DOHH2 (cell line): ENCODE results near the gene FAM89B.
A peak's percentile ranks its signal among the peaks of the same experiment; 100 is the strongest.

Source experiments
- H3F3A ChIP-seq: fragments of 200-600 bp; sonication (generic), shearing (Covaris generic); 2 replicates; pipeline ENCODE4 v1.6.0; 2016; ENCODE audit warnings: antibody characterized with exemption, mild to moderate bottlenecking; ENCODE audit not compliant: control insufficient read depth, insufficient read depth
- H3K27ac ChIP-seq: fragments of 200-600 bp; sonication (generic); 2 replicates; pipeline ENCODE4 v1.5.1; 2014; ENCODE audit warnings: low read depth, mild to moderate bottlenecking, low read length, moderate library complexity
- H3K27me3 ChIP-seq: fragments of 200-600 bp; sonication (generic); 2 replicates; pipeline ENCODE4 v1.6.1; 2014; ENCODE audit warnings: mild to moderate bottlenecking, low read length, mixed read lengths; ENCODE audit not compliant: control insufficient read depth
- H3K36me3 ChIP-seq: fragments of 200-600 bp; sonication (generic); 2 replicates; pipeline ENCODE4 v1.6.1; 2014; ENCODE audit warnings: mild to moderate bottlenecking, low read length, moderate library complexity, mixed read lengths; ENCODE audit not compliant: control insufficient read depth
- H3K4me1 ChIP-seq: fragments of 200-600 bp; sonication (generic); 2 replicates; pipeline ENCODE4 v1.6.1; 2014; ENCODE audit warnings: mild to moderate bottlenecking, low read length, mixed read lengths; ENCODE audit not compliant: control insufficient read depth
- H3K4me2 ChIP-seq: fragments of 200-600 bp; sonication (generic); 2 replicates; pipeline ENCODE4 v1.6.0; 2014; ENCODE audit warnings: mild to moderate bottlenecking, low read length, moderate library complexity
- H3K4me3 ChIP-seq: fragments of 200-600 bp; sonication (generic); 2 replicates; pipeline ENCODE4 v1.5.1; 2014; ENCODE audit warnings: mild to moderate bottlenecking, low read length, mixed read lengths
- H3K79me2 ChIP-seq: fragments of 200-600 bp; sonication (generic); 2 replicates; pipeline ENCODE4 v1.6.1; 2014; ENCODE audit warnings: mild to moderate bottlenecking, low read length, mixed read lengths; ENCODE audit not compliant: control insufficient read depth
- H3K9me2 ChIP-seq: fragments of 200-600 bp; sonication (generic); replicated peaks from 2 replicates; pipeline ENCODE4 v1.6.1; 2014; ENCODE audit warnings: mild to moderate bottlenecking, low read length, mixed read lengths; ENCODE audit not compliant: control insufficient read depth
- H3K9me3 ChIP-seq: fragments of 200-600 bp; sonication (generic); 2 replicates; pipeline ENCODE4 v1.6.1; 2014; ENCODE audit warnings: antibody characterized with exemption, low read length, mixed read lengths; ENCODE audit not compliant: control insufficient read depth, insufficient read depth
- H4K20me1 ChIP-seq: fragments of 200-600 bp; sonication (generic); 2 replicates; pipeline ENCODE4 v1.6.0; 2014; ENCODE audit warnings: low read depth, mild to moderate bottlenecking, antibody characterized with exemption, low read length, moderate library complexity; ENCODE audit not compliant: control insufficient read depth, insufficient read depth
- CTCF ChIP-seq: fragments of 200-600 bp; sonication (generic); IDR thresholded peaks from one replicate; pipeline ENCODE4 v1.5.1; 2014; ENCODE audit warnings: antibody characterized with exemption, mild to moderate bottlenecking, low read depth, low read length; ENCODE audit not compliant: poor library complexity, severe bottlenecking
- EZH2phosphoT487 ChIP-seq: fragments of 200-600 bp; sonication (generic); IDR thresholded peaks from 2 replicates; pipeline ENCODE4 v1.6.1; 2017; ENCODE audit warnings: borderline replicate concordance, mild to moderate bottlenecking, antibody characterized with exemption, low read length, moderate library complexity, mixed read lengths

The FAM89B gene

GRCh38 chr11:65571940-65572339 is 398 bp upstream of the FAM89B start:
- H3K4me3 ChIP-seq = peak overlapping the region; percentile 98
- H3K9me3 ChIP-seq = no peaks in the 10 kb centered on the region
- no peaks in the 10 kb centered on the region for H3K9me2 ChIP-seq
- peak overlapping the region; percentile 87 for H3K4me2 ChIP-seq
- H3K4me1 ChIP-seq = peaks cover 61% of the 10 kb centered on the region
- peak overlapping the region; percentile 31 for H3K27ac ChIP-seq
- H3F3A ChIP-seq = peaks cover 27% of the 10 kb centered on the region
- peaks cover 66% of the 10 kb centered on the region for H3K79me2 ChIP-seq
- H3K27me3 ChIP-seq = no peaks in the 10 kb centered on the region
- H3K36me3 ChIP-seq = peaks cover 26% of the 10 kb centered on the region
- TF ChIP-seq CTCF (peak; percentile 40), EZH2phosphoT487 (no peak)
- H4K20me1 ChIP-seq = 0 out of 2 replicates have a peak, but pooled peaks cover 2% of the 10 kb centered on the region

GRCh38 chr11:65573391-65574079 is 1.2 kb downstream of the FAM89B start:
- Histone ChIP-seq H3K4me3 (peak overlapping the region; percentile 98), H3K4me2 (peak overlapping the region; percentile 87), H3K9me2 (no peaks in the 10 kb centered on the region), H3K9me3 (no peaks in the 10 kb centered on the region), H3K79me2 (peaks cover 54% of the 10 kb centered on the region), H3K36me3 (peaks cover 20% of the 10 kb centered on the region), H3K27ac (peak overlapping the region; percentile 90), H4K20me1 (0 out of 2 replicates have a peak, but pooled peaks cover 2% of the 10 kb centered on the region), H3K27me3 (no peaks in the 10 kb centered on the region), H3K4me1 (peaks cover 62% of the 10 kb centered on the region), H3F3A (peaks cover 25% of the 10 kb centered on the region)
- no peak for TF ChIP-seq EZH2phosphoT487
- no peak for TF ChIP-seq CTCF

- H3F3A ChIP-seq = peaks cover 25% of the 10 kb centered on the region
- H4K20me1 ChIP-seq = 0 out of 2 replicates have a peak, but pooled peaks cover 2% of the 10 kb centered on the region
- H3K36me3 ChIP-seq = peaks cover 15% of the 10 kb centered on the region
- H3K4me2 ChIP-seq = peak overlapping the region; percentile 87
- no peaks in the 10 kb centered on the region for H3K9me3 ChIP-seq
- H3K4me1 ChIP-seq = peaks cover 55% of the 10 kb centered on the region
- H3K27me3 ChIP-seq = no peaks in the 10 kb centered on the region
- H3K27ac ChIP-seq = peak overlapping the region; percentile 90
- peaks cover 47% of the 10 kb centered on the region for H3K79me2 ChIP-seq
- H3K4me3 ChIP-seq = peak overlapping the region; percentile 98
- H3K9me2 ChIP-seq = no peaks in the 10 kb centered on the region
- TF ChIP-seq EZH2phosphoT487 (no peak), CTCF (peak; percentile 51)
Observed at GRCh38 chr11:65574109-65574810, 1.9 kb downstream of the FAM89B start.
